Measurements from ENCODE around the gene ARMC3. TPM values are rescaled to one million over a fixed set of nuclear protein-coding genes. Genes with fewer than 3 reads are reported as not detected.

The ARMC3 gene
- total RNA-seq, 1 experiment from 2014 or later: 0.09 TPM

- H3K9me3 Mint-ChIP-seq: peaks cover 4 to 10% of the 10 kb centered on the region in 2 experiments; a peak in 4 of 5 replicates
- Histone ChIP-seq H3K27ac (ENCODE audit: insufficient read length, low read depth, low read length) (no peak overlapping the region), H4K91ac (ENCODE audit: insufficient read length, low read depth, low read length) (no peak overlapping the region), H2AFZ (ENCODE audit: low read length) (no peak overlapping the region), H3K9me3 (ENCODE audit: control insufficient read depth, low read depth, low read length) (no peaks in the 10 kb centered on the region), H4K20me1 (ENCODE audit: control insufficient read depth, insufficient read depth, insufficient read length) (no peaks in the 10 kb centered on the region), H2BK20ac (ENCODE audit: low read depth, low read length, poor library complexity, severe bottlenecking) (no peak overlapping the region), H2BK12ac (ENCODE audit: insufficient read length, low read depth, low read length) (no peak overlapping the region), H3K23me2 (ENCODE audit: insufficient read length, low read depth, low read length, poor library complexity, severe bottlenecking) (no peaks in the 10 kb centered on the region), H3K4me2 (ENCODE audit: insufficient read depth, insufficient read length, low read length) (no peak overlapping the region), H3K23ac (ENCODE audit: insufficient read length, low read depth, low read length) (no peak overlapping the region), H2BK15ac (ENCODE audit: low read depth, low read length) (no peak overlapping the region), H3T11ph (ENCODE audit: low read length) (no peak overlapping the region), H3K14ac (ENCODE audit: insufficient read depth, low read length) (no peak overlapping the region), H3K4me1 (ENCODE audit: insufficient read depth, low read length) (peaks cover 4% of the 10 kb centered on the region; the same call in 1 of the 2 replicates), H4K5ac (ENCODE audit: insufficient read length, low read depth, low read length) (no peak overlapping the region), H3K27me3 (ENCODE audit: insufficient read depth, low read length) (no peaks in the 10 kb centered on the region), H2BK120ac (ENCODE audit: low read depth, low read length, poor library complexity, severe bottlenecking) (no peak overlapping the region), H2AK5ac (ENCODE audit: insufficient read length, low read length) (no peak overlapping the region), H3K4ac (ENCODE audit: low read depth, low read length) (no peak overlapping the region), H3K79me1 (ENCODE audit: insufficient read depth, low read depth, low read length, poor library complexity, severe bottlenecking) (no peaks in the 10 kb centered on the region), H3K56ac (ENCODE audit: insufficient read length, low read depth, low read length) (no peak overlapping the region), H3K18ac (ENCODE audit: insufficient read length, low read depth, low read length) (no peak overlapping the region), H2BK5ac (ENCODE audit: insufficient read length, low read length) (no peak overlapping the region), H3K79me2 (ENCODE audit: insufficient read depth, low read length) (no peaks in the 10 kb centered on the region), H4K8ac (replicated peaks; ENCODE audit: insufficient read length, low read depth, low read length) (no peak overlapping the region), H3K9ac (ENCODE audit: extremely low read depth, insufficient read length, low read length) (no peak overlapping the region)
- TF ChIP-seq CTCF (conservative IDR thresholded peaks at IDR 0.05): peak; percentile 53
- DNase-seq: no peak
- H3K36me3 Mint-ChIP-seq (ENCODE audit: insufficient read depth in 1 of 3, low read depth in 3 of 3): 0 out of 7 replicates have a peak, but pooled peaks cover 0 to 4% (median 2%) of the 10 kb centered on the region in 3 experiments
- H3K4me3 Mint-ChIP-seq: no peak overlapping the region
- H3K27me3 Mint-ChIP-seq (ENCODE audit: low read depth): peaks cover 1% of the 10 kb centered on the region; the same call in 1 of the 2 replicates
- H3K27ac Mint-ChIP-seq: no peak overlapping the region
- peaks cover 7 to 9% of the 10 kb centered on the region in 2 experiments for H3K4me1 Mint-ChIP-seq
- WGBS (ENCODE audit: extremely low coverage, insufficient read length, low lambda C conversion rate): no CpG with 5 or more reads among the region's 4 CpGs
Measured at GRCh38 chr10:23081891-23082290, 154.0 kb downstream of the ARMC3 start.

Other genes with a start within 250 kb of the ARMC3 start
- 33.3 and 33.6 TPM in 2 replicates for gene PIP4K2A, start 213.5 kb upstream of the ARMC3 start, total RNA-seq (2021)
- 17.1 and 18.0 TPM in 2 replicates for gene MSRB2, start 167.5 kb downstream of the ARMC3 start, total RNA-seq (2021)

Measured in H9 (cell line).